H1 (cell line): Measurements from ENCODE around the gene KCNN4. TPM values are rescaled to one million over a fixed set of nuclear protein-coding genes. Genes with fewer than 3 reads are reported as not detected.

Source experiments
- CREB1 ChIP-seq: IDR thresholded peaks from 2 replicates; pipeline ENCODE4 v1.6.1; 2012; ENCODE audit warnings: inconsistent platforms
- GABPA ChIP-seq: IDR thresholded peaks from 2 replicates; pipeline ENCODE4 v1.6.1; 2011; ENCODE audit warnings: mild to moderate bottlenecking, low read length, moderate library complexity, borderline replicate concordance; ENCODE audit not compliant: insufficient read depth
- NRF1 ChIP-seq: IDR thresholded peaks from 2 replicates; pipeline ENCODE4 v1.6.1; 2011; ENCODE audit warnings: mild to moderate bottlenecking, low read depth, low read length, improper control_type of control experiment
- POLR2A ChIP-seq, 2 experiments: IDR thresholded peaks; 1 replicate in 1 of 2; 2 replicates in 1 of 2; pipeline ENCODE4 v1.6.1; 2011; ENCODE audit warnings: low read depth in 2 of 2, low read length in 2 of 2, mild to moderate bottlenecking in 2 of 2; ENCODE audit errors: control extremely low read depth in 1 of 2
- RBBP5 ChIP-seq: IDR thresholded peaks from 2 replicates; pipeline ENCODE4 v1.7.1; 2012; ENCODE audit warnings: low read depth, mild to moderate bottlenecking, inconsistent platforms, low read length, moderate library complexity, borderline replicate concordance
- RFX5 ChIP-seq: IDR thresholded peaks from 2 replicates; pipeline ENCODE4 v1.6.1; 2011; ENCODE audit warnings: low read depth, low read length, improper control_type of control experiment, borderline replicate concordance
- SIN3A ChIP-seq, 2 experiments: IDR thresholded peaks in 1 of 2; conservative IDR thresholded peaks in 1 of 2; 2 replicates each; pipeline ENCODE4 v1.6.1; 2011 to 2012; ENCODE audit warnings: low read length in 2 of 2, improper control_type of control experiment in 1 of 2, low read depth in 1 of 2, mild to moderate bottlenecking in 1 of 2
- SRF ChIP-seq: IDR thresholded peaks from 2 replicates; pipeline ENCODE4 v1.6.1; 2011; ENCODE audit warnings: mild to moderate bottlenecking, low read depth, low read length, moderate library complexity
- polyA plus RNA-seq, 7 experiments: library from polyadenylated mRNA; depleted of rRNA in 3 of 7; stranded (reverse) in 5 of 7; unstranded in 2 of 7; fragments of >200 nt in 5 of 7; fragments of 200-250 nt in 2 of 7; gene quantifications; 1 replicate in 5 of 7; 2 replicates in 1 of 7; 4 replicates in 1 of 7; pipeline versions ENCODE4 v1.2.1 to v1.2.3, GENCODE V29; 2011 to 2013; ENCODE audit warnings: missing spikeins in 2 of 7, mixed read lengths in 2 of 7
- total RNA-seq: library from RNA; stranded (reverse); fragmentation: NEBNext Ultra II Directional; extraction: Animal tissue kit (Norgen Biotek cat#: 25700); gene quantifications from 2 replicates; pipeline ENCODE4 v1.2.1, GENCODE V29; 2021

The KCNN4 gene
- total and polyA plus RNA-seq, 2 of the 8 experiments (the other 6 are each of a cell fraction or from before 2014, with no cell fraction given): 0.78 to 1.5 TPM

GRCh38 chr19:43763473-43763939 lies 17.3 kb downstream of the KCNN4 start (continued):
- TF ChIP-seq SIN3A (conservative IDR thresholded peaks at IDR 0.05 in 1 of 2, IDR thresholded peaks at IDR 0.05 in 1 of 2; ENCODE audit: low read depth in 1 of 2, low read length in 2 of 2): no peak
- TF ChIP-seq GABPA: no peak
- TF ChIP-seq RBBP5: no peak
- no peak for TF ChIP-seq SRF
- no peak for TF ChIP-seq NRF1
- TF ChIP-seq POLR2A (IDR thresholded peaks at IDR 0.05; ENCODE audit: control extremely low read depth in 1 of 2, low read depth in 2 of 2, low read length in 2 of 2): no peak
- TF ChIP-seq RFX5: no peak
- TF ChIP-seq CREB1: no peak
- TF ChIP-seq, all 59 proteins: peak for 0
